GM21515 (cell line): ENCODE results near the gene OSTF1.

Experiments
- ATAC-seq: cut with Tn5 transposase; IDR thresholded peaks from one replicate; pipeline ENCODE4 v1.9.1; 2021; ENCODE audit not compliant: unreplicated experiment

The OSTF1 gene

DNA sequence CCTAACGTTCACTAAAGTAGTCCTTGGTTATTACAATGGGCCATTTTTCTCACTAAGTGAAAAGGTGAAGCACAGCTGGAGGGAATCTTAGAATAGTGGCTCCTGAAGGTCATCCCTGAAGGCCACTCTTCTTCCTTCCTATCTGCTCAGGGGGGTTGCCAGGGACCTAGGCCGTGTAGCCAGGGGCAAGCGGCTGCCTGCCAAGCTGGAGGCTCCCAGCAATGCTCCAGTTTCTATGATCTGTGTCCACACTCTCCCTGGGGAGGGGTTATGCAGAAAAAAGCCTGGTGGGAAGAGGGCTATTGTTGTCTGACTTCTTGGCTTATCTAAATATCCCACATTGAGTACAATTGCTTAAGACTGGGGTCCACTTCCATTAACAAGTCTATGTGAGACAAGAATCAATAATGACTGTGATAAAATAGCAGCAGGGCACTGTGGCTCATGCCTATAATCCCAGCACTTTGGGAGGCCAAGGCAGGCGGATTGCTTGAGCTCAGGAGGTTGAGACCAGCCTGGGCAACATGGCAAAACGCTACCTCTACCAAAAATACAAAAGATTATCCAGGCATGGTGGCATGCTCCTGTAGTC is 4.1 kb upstream of the OSTF1 start:
- no peak for ATAC-seq

DNA sequence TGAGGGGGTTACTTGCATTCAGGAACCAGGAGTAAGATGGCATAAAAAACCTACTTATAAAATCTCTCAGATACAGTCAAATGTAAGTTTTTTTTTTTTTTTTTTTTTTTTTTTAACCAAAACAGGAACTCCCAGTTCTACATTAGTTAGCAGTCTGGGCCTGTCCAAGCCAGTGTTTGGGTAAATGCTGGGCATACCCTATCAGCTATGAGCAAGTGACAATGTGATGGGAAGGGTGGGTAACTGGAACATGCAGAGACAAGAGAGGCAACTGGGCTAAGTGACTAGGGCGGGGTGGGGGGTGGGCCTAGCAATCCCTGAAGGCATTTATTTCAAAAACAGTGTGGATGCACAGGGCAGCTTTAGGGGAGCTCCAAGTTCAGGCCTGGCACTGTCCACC is 2.7 kb upstream of the OSTF1 start:
- ATAC-seq = no peak

DNA sequence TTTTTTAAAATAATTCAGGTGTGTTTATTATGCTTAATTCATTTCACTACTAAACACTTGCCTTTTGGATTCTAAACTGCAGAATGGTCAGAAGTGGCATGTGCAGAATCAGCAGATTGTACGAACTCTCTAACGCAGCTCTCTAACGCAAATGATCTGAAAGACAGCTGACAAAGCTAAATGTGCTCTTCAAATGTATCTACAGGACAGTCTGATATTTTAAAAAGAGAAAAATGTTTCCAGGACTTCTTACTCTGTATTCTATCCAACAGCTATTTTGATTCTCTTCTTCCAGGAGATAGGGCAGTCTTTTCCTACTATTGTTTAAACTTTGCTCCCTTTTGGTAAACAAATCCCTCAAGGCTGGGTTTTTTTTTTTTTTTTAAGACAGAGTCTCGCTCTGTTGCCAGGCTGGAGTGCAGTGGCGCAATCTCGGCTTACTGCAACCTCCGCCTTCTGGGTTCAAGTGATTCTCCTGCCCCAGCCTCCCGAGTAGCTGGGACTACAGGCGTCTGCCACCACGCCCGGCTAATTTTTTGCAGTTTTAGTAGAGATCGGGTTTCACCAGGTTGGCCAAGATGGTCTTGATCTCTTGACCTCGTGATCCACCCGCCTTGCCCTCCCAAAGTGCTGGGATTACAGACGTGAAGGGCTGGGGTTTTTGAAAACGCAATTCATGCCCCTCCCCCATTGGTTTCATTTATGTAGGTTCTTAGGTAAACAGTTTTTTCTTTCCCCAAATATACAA is 1.6 kb upstream of the OSTF1 start:
- no peak for ATAC-seq

DNA sequence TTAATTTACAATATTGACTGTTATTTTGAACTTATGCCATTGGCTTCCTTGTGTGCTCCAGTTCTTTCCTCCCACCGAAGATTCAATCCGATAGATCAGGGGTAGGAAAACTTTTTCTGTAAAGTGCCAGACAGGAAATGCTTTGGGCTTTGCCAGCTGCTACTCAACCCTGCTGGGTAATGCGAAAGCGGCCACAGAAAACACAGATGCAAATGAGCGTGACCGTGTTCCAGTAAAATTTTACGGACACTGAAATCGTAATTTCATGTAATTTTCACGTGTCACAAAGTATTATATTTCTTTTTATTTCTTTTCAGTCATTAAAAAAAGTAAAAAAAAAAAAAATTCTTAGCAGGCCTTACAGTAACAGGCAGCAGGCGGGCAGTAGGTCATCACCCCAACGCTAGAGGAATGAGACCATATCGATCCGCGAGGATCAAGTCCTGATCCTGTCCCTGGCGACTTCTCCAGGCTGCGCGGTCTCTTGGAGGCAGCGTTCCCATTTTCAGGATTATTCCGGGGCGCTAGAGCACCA is 958 bp upstream of the OSTF1 start:
- peak; percentile 27 for ATAC-seq

DNA sequence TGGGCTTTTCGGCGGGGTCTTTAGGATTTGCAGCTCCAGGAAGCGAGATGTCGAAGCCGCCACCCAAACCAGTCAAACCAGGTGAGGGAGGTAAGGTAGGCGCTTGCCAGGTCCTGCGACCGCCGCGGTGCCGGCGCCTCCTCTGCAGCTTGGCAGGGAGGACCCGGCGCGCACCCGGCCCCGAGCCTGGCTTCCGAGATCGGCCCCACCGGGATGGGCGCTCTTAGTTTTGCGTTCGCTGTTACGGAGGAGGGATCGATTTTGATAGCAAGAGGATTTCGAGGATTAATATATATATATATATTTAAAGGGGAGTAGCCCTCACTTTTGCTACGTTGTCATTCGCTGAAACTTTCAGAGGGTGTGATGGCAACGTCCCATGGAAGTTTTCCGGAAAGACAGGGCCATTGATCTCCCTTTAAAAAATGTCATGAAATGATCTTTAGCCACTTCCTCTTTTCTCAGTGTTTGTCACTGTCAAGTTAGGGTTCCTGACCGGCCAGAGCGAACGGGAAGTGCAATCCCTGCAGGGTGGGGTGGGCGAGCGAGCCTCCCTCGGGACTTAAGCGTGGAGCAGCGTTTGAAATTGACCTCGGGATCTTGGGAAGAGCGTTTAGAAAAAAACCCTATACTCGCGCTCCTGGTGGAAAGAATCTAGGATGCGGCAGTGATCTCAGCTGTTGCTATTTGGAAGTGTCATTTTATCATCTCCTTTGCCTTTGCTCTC is 495 bp downstream of the OSTF1 start:
- ATAC-seq = peak; percentile 39

DNA sequence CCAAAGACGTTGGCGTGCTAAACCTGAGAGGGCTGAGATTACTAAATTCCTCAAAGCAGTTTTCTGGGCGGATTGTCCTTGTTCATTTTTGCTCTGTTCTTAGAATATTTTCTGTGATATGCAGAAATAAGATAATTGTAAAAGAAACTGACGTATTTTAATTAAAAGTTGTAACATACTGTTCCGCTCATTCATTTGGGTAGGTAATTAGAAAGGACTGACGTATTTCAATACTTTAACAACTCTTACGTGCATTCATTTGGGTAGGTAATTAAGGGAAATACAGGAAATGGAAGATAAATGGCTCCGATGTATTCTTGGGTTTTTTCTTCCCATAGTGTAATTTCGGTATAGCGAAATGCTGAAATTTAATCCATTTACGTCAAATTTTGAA is 1.1 kb downstream of the OSTF1 start:
- no peak for ATAC-seq

DNA sequence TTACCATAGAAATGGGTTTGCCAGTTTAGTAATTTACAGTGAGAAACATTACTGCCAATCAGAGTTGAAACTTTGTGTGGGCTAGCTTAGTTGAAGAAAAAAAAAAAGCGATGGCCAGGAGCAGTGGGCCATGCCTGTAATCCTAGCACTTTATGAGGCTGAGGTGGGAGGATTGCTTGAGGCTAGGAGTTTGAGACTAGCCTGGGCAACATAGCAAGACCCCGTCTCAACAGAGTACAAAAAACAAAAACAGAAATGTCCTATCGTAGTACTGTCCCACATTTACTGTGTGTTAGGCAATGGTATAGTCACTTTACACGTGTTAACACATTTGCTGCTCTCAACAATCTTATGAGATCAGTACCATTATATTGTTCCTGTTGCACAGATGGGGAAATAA is 2.3 kb downstream of the OSTF1 start:
- ATAC-seq = no peak

DNA sequence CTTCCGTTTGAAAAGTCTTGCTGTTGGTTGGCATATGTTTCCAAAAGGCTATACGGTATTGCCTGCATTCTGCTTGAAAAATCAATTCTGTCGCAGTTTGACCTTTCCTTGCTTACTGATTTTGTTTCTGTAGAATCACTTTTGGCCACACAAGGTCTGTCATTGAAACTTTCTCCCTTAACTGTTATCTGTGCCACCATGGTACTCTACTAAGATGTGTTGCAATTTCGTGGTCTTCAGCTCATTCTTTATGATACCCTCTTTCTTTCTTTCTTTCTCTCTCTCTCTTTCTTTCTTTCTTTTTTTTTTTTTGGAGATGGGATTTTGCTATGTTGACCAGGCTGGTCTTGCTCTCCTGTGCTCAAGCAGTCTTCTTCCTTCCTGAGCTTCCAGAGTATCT is 4.5 kb downstream of the OSTF1 start:
- no peak for ATAC-seq

DNA sequence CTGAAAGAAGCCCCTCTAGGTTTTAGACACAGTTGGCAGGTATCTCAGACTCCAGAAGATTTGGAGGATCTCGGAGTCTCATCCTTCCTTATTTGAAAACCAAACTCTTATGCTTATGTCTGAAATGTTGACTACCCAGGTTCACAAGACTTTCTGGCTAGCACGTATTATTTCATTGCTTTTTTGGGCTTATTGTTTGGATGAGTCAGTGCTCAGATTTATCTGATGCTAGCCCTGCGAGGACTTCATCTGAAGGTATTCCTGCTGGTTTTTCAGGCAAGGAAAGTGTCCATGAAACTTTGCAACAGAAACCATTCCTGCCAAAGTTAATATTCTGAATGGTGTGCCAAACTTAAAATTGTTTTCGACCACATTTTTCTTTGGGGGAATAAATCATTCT is 8.5 kb downstream of the OSTF1 start:
- ATAC-seq = no peak

DNA sequence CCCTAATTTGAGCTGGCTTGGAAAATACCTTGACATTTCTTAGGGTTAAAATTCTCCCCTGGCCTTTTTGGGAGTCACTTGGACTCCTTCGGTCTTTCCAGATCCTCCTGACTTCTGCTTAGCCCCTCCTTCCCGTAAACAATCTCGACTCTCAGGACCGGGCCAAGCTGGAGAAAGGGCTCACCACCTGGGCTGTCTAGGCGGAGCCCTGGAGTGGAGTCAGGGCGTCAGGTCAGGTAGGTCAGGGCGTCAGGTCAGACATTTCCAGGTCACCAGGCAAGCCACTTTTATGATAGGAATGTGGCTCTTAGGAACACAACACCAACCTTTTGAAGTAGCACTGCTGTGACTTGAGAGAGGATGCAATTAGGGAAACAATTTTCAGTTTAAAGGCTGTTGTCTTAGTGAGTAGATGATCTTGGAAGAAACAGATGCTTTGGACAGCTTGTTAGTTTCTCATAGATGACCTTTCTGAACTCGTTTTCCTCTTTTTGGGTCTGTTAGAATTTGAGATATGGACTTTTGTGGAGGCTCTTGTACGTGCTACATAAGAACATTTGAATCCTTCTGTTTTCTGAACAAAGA is 12.8 kb downstream of the OSTF1 start:
- no peak for ATAC-seq

DNA sequence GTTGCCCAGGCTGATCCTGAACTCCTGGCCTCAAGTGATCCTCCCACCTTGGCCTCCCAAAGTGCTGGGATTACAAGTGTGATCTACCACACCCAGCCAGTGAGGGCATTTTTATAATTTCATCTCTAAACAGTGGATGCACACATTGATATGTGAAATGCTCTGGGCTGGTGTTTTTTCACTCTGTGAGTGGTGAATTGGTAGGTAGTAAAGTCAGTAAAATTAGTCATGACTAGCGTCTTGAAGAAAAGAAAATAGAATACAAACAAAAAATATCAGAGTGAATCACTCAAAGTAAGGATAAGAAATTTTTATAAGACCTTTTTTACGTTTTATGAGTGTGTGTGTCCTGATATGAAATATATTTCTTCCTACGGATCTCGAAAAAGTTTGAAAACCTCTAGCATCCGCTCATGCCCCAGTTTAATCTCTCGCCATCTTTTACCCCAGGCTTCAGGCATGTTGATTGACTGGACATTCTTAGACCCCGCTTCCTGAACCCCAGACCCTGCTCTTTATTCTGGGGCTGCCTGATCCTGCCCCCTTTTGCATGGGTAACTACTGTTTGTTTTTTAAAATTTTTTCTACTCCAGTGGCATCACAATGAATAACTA is 14.0 kb downstream of the OSTF1 start:
- ATAC-seq = no peak

DNA sequence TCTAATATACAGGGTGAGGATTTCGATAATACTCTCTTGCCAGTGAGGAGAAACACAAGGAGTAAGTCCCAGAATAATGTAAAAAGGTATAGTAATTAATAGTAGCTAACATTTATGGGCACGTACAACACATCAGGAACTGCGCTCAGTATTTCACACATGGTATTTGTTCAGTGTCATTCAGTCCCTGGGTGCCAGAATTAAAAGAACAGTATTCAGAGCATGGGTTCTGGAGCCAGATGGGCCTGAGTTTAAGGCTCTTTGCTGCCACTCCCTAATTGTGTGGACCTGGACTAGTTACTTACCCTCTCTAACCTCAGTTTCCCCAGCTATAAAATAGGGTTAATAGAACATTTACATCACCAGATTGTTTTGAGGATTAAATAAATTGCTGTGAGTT is 16.3 kb downstream of the OSTF1 start:
- no peak for ATAC-seq

DNA sequence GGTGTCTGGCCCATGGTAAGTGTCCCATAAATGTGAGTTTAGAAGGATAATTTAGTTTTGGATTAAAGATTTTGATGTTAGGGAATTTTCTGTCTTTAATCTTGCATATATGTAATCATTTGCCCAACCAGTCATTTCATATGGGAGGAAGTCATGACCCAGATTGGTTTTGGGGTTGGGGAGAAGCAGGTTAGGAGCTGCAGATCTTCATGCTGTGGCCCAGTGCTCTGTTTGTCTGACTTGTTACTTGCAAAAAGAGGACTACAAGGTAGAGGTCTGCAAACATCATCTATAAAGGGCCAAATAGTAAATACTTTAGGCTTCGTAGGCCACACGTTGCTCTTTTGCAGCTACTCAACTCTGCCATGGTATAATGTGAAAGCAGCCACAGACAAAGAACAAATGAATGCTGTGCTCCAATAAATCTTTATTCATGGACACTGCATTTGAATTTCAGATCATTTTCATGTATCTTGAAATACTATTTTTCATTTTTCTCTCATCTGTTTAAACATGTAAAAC is 16.8 kb downstream of the OSTF1 start:
- no peak for ATAC-seq

DNA sequence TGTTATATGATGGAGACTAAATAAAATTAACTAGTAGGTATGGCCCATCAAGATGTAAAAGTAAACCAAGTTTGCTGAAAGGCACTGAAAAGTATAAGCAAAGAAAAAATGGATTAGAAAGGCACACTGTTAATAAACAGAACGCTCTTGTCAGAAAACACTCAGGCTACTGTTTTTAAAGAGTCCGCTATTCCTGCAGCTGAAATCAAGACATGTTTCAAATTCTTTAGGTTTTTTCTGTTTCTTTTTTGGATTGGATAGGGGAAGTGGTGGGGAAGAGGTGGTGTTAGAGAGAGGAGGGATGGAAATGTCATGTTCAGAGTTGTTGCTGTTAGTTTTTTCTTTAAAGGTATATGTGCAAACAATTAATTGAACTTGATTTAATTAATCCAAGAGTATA is 17.5 kb downstream of the OSTF1 start:
- ATAC-seq = no peak

DNA sequence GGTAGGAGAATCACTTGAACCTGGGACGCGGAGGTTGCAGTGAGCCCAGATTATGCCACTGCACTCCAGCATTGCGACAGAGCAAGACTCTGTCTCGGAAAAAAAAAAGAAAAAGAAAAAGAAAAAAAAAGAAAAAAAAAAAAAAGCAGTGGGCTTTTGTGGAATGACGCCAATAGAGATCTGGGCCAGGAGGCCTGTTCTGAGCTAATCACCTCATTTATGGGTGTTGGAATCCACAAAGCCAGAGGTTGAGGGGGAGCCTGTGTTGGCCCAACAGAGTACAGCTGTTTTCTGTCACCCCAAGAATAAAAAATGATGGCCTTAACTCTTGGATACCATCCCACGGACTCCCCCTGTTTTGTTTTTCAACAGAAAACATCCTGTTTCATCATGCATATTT is 18.5 kb downstream of the OSTF1 start:
- ATAC-seq = no peak

DNA sequence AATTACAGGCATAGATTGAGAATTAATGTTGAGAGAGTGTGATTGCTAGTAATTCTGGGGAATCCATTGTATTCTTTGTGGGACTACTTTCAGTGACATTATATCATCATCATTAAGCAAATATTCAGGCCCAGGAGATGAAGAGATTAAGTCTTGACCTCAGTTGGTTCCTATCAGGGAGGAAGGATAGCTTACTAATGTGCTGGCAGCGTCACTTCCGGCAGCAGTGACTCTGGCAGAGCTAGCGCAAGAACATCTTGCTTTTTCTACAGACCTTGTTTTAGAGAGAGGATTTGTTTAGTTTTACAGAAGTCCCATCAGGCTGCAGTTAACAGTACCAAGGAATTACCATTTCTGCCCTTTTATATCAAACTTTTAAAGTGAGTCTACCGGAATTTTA is 20.3 kb downstream of the OSTF1 start:
- no peak for ATAC-seq

DNA sequence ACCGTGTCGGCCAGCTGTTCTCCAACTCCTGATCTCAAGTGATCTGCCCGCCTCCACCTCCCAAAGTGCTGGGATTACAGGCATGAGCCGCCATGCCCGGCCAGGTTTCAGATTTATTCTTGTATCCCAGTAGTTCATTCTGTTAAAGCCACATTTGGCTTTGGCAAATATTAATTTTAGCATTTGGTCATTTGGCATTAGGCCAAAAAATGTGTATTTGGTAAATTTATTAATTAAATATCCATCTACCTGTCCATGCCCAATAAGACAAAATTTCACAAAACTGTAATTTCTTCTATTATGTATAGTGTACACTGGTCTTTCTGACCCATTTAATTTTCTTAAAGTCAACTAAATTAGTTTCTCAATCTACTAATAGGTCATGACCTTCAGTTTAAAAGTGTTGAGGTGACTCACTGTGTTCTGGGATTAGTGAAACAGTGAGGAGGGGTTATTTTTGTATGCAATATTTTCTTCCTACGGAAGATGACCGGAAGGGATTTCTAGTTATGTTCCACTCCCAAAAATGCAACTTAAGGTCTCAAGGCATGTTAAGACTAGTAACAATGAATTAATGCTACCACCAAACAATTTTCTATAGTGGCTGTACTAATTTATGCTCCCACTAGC is 21.0 kb downstream of the OSTF1 start:
- no peak for ATAC-seq

DNA sequence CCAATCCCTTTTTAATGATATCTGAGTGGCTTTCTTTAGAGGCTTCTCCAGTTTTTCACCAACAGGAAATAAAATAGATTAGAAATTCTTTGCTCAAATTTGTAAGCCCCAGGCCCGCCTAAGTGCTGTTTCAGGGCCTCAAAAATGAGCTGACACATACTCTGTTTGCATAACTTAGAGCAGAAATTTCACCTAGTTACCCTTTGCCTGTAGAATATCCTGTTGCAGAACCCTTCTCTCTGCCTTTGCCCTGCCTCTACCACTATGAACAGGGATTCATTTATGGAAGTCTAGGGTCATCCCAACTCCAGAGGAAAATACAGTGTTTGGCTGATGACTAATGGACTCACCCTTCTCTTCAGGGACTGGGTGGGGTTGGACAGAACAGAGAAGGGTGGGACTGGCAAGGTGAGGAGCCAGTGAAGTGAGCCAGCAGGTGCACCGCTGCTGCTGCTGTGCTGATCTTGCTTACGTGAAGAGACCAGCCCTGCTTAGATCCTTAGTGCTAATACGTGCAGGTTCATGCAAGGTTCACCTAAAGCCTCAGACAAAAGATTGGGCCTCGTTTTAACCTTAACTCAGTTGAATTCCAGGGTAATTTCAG is 22.8 kb downstream of the OSTF1 start:
- ATAC-seq = no peak

DNA sequence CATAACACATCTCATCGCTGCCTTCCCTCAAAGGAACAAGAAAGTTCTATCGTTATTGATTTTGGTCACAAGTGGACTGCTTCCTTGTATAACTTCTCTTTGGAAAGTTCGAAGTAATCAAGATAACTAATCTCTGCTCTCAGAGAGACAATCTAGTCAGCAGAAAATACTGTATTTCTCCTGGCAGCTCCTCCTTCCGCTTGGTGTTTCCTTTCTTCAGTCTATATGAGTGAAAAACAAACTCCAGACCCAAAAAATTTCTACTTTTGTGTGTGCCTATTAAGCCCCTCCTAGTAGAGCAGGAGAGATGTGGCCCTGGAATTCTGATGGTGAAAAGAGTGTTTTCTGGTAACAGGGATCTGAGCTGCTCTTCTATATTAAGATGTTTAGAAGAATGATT is 24.5 kb downstream of the OSTF1 start:
- no peak for ATAC-seq

DNA sequence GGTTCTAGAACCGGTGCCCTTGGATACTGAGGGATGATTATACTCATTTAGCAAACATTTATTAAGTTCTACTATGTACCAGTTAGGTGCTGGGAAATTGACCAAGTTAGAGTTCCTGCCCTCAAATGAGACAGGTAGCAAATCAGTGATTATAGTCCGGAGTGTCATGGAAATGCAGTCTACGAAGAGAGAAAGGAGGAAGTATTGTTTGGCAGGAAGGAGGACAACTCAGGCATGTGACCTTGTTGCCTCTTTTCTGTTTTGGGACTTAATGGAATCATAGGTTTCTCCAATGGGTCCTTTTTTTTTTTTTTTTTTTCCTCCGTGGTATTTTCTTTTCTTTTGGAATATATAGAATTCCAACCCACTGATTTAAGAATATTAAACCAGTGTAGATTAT is 28.0 kb downstream of the OSTF1 start:
- ATAC-seq = no peak
